HS-27A (cell line): ENCODE data around the gene SAMD11.

Experiments used
- DNase-seq: peaks from one replicate; pipeline ENCODE4 v3.0.0-alpha.2; 2012; ENCODE audit warnings: low read depth, missing footprints

SAMD11 gene

DNA sequence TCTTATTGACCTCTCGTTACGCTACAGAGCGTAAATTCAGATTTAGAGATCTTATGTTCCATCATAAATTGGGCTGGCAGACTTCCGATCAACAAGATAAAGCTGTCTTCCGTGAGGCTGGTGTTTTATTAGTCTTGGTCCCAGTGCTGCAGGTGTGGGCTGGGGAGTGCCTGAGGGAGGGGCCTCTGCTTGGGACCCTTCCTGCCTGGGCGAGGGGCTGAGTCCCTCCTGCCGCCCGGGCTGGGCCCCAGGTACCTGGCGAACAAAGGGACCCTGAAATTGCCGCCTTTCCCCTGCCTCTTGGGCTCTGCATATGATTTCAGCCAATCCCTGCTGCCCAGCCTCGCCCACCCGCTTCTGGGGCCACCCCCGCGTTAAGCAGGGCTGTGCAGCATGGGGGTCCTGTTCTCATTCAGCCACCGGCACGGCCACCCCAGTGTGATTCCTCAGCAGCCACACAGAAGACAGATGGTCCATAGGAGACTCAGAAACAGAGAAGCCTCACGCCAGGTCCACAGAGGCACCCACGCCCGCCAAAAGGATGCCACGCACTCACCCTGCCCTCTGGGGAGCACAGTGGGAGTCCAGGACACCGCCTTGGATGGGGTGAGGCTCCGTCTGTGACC lies 6.1 kb upstream of the SAMD11 start:
- no peak for DNase-seq

DNA sequence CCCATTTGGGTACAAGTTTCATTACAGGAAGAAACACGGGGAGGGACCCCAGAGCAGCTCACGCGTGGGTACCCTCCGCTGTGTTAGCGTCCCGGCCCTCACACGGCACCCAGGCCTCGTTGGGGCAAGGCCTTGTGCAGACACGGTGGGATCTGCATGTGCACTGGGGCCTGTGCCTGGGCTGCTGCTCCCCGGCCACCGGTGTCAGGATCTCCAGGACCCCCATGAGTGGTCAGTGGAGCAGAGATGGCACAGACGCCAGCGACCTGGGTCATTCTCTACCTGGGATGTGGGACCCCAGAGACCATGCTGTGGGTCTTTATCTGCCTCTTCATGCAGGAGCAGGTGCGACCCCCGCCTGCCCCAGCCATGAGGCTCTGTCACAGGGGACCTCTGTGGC lies 5.4 kb upstream of the SAMD11 start:
- DNase-seq, result no peak

DNA sequence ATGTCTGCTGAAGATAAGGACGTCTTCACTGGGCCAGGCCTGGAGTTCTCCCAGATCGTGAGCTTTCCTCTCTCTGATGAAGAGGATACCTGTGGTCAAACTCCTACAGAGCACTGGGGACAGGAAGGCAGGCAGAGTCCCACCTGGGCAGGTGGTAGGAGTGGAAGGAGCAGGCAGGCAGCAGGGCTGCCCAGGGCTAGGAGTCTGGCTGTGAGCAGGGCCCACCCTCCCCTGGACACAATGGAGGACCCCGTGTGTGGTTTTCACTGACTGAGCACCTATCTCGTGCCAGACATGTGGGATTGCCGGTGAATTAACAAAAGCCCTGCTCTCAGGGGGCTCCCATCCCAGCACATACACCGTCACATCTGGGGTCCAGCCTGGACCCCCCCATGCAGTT lies 4.9 kb upstream of the SAMD11 start:
- DNase-seq, result no peak

GRCh38 chr1:919271-919872 lies 4.4 kb upstream of the SAMD11 start:
- DNase-seq, result no peak

DNA sequence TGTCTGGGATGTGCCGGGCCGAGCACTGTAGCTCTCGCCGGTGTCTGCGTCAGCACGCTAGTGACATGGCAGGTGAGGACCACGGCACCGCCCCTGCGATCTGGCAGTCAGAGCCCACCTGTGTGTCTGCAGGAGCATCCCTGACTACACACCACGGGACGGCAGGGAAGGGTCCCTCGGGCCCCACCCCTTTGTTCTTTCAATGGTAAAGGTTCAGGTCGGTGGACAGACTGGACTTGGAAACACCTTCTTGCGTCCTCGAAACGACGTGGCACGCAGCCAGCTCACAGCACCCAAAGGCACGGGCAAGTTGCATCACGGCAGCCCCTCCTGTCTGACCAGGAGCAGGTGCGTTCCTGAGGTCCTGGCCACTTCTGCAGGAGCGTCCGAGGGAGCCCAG lies 3.7 kb upstream of the SAMD11 start:
- no peak for DNase-seq

- DNase-seq, result no peak
These were observed 3.2 kb upstream of the SAMD11 start for GRCh38 chr1:920521-920920.

DNA sequence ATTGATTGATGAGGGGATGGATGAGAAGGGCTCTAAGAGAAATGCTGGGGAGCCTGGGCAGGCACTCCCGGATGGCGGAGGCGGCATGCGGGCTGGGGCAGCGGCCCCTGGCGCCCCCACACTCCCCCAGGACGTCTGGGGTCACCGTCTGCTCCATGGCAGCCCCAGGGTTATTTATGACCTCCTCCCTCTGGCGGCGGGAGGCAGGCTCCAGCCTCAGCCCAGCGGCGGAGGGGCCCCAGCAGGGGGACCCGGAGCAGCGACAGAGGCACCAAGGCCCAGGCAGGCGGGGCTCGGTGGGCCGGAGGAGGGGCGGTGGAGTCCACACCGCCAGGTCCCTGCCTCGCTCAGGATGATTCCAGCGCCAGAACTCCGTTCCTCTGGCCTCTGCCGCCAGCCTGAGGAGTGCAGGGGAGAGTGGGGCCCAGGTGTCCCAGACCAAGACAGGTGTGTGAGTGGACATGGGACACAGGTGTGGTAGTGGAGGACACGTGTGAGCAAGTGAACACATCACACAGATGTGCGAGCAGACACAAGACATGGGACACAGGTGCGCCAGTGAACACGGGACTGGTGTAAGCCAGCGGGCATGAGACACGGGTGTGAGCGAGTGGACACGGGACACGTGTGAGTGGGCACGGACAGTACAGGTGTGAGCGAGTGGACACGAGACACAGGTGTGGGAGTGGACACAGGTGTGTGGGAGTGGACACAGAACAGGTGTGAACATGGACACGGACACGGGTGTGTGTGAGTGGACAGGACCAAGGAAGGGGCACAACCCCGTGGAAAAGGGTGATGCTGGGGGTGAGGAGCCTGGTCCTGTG lies 2.5 kb upstream of the SAMD11 start:
- DNase-seq, result no peak

GRCh38 chr1:923991-924655 lies 400 bp downstream of the SAMD11 start:
- no peak for DNase-seq

DNA sequence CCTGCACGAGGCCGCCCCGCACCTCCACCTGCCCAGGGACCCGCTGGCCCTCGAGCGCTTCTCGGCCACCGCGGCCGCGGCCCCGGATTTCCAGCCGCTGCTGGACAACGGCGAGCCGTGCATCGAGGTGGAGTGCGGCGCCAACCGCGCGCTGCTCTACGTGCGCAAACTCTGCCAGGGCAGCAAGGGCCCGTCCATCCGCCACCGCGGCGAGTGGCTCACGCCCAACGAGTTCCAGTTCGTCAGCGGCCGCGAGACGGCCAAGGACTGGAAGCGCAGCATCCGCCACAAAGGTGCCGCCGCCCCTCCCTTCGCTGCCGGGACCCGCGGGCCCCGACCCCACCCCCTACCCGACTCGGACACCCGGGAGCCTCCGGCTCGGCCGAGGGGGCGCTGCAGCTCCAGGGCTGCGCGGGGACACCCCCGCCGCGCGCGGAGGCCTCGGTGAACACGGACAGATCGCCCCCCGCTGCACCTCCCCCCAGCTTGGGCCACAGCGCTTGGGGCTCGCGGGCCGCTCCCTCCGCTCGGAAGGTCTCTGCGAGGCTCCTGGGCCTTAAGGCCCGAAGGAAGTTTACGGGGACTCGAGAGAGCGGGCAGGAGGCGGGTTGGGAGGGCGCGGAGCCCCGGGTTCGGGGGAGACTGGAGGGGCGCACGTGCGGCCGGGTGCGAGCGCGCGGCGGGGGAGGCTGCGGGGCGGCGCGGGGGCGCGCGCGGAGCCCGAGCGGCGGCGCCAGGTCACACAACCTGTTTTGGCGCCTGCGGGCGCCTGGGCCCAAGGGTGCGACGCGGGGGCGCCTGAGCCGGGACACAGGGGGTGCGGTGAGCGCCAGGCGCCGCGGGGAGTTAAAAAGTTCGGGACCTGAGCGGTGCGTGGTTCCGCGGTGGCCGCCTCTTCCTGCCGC lies 1.2 kb downstream of the SAMD11 start:
- no peak for DNase-seq

GRCh38 chr1:925561-926421 lies 2.1 kb downstream of the SAMD11 start:
- no peak for DNase-seq

GRCh38 chr1:927234-927633 lies 3.5 kb downstream of the SAMD11 start:
- no peak for DNase-seq

DNA sequence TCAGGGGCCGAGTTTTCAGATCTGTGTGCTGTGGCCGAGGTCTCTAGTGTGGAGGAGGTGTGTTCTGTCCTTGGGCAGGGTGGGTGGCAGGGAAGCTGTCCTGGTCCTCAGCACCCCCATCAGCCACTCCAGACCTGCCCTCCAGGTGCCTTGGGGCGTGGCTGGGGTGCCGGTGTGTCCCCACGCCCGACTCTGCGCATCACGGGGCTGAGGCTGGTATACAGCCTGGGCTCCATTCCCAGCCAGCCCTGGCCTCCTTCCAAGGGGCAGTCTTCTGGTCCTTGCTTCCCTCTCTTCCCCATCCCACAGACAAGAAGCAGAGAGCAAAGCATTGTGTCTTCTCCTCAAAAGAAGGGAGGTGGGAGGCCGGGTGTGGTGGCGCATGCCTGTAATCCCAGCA lies 4.0 kb downstream of the SAMD11 start:
- no peak for DNase-seq

GRCh38 chr1:928825-929661 lies 5.3 kb downstream of the SAMD11 start:
- no peak for DNase-seq

GRCh38 chr1:929712-930632 lies 6.2 kb downstream of the SAMD11 start:
- no peak for DNase-seq

- no peak for DNase-seq
These were observed 7.0 kb downstream of the SAMD11 start for GRCh38 chr1:930633-931138.

DNA sequence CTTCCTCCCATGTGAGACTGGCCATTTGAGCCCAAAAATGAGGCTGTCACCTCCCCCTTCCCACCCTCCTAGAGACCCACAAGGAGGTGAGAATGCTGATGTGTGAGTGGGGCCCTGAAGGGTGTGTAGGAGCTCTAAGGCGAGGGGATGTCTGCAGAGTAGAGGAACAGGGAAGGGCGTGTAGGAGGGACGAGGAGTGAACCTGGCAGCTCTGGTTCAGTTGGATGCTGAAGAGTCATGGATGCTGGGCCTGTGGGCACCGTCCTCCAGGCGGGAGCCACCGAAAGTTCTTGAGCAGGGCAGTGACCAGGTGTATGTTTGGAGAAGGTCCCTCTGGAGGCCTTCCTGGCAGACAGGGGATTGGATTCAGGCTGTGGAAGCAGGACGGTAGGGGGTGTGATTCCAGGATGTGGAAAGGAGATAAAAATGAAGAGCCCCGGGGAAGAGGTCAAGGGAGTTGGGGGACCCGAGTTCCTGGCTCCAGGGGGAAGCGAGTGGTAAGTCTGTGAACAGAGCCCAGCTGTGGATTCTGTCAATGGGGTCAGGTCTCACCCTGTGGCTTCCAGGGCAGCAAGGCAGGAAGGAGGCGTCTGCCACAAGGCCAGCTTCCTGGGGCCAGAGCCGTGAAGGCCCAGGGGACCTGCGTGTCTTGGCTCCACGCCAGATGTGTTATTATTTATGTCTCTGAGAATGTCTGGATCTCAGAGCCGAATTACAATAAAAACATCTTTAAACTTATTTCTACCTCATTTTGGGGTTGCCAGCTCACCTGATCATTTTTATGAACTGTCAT lies 7.9 kb downstream of the SAMD11 start:
- no peak for DNase-seq

GRCh38 chr1:932173-932510 lies 8.4 kb downstream of the SAMD11 start:
- no peak for DNase-seq
